ENCODE results near the gene CCL20.

CCL20 gene

DNA sequence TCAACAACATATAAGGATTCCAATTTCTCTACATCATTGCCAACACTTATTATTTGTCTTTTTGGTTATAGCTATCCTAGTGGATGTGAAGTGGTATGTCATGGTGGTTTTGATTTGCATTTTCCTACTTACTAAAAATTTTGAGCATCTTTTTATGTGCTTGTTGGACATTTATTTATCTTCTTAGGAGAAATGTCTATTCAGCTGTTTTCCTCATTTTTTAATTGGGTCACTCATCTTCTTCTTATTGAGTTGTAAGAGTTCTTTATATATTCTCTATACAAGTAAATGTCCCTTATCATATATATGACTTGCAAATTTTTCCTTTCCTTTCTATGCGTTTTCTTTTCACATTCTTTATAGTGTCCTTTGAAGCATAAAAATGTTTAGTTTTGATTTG, 4.7 kb upstream of the CCL20 start:
- H3K9me3 ChIP-seq (replicated peaks; ENCODE audit: low read length): no peaks in the 10 kb centered on the region

GRCh38 chr2:227812001-227812400, 1.6 kb upstream of the CCL20 start:
- H3K4me1 ChIP-seq (ENCODE audit: control insufficient read depth, insufficient read depth, low read length): peaks cover 22% of the 10 kb centered on the region
- no peak overlapping the region for H3K9ac ChIP-seq (ENCODE audit: low read depth, low read length)
- no peak overlapping the region for H3K4me2 ChIP-seq (ENCODE audit: low read length)
- peaks cover 27% of the 10 kb centered on the region for H3K36me3 ChIP-seq (ENCODE audit: insufficient read depth, low read length)
- H3K9me3 ChIP-seq (replicated peaks; ENCODE audit: low read length): no peaks in the 10 kb centered on the region
- H3K4me3 ChIP-seq (ENCODE audit: low read length): no peak overlapping the region
- no peaks in the 10 kb centered on the region for H3K27me3 ChIP-seq (ENCODE audit: control insufficient read depth, insufficient read depth, low read length)

More for the DNA sequence above, 4.7 kb upstream of the CCL20 start:
- Histone ChIP-seq H3K4me2 (ENCODE audit: low read length) (no peak overlapping the region), H3K4me1 (ENCODE audit: control insufficient read depth, insufficient read depth, low read length) (peaks cover 3% of the 10 kb centered on the region), H3K4me3 (ENCODE audit: low read length) (no peak overlapping the region), H3K36me3 (ENCODE audit: insufficient read depth, low read length) (peaks cover 20% of the 10 kb centered on the region), H3K27me3 (ENCODE audit: control insufficient read depth, insufficient read depth, low read length) (no peaks in the 10 kb centered on the region), H3K9ac (ENCODE audit: low read depth, low read length) (no peak overlapping the region)

GRCh38 chr2:227813229-227813561, 447 bp upstream of the CCL20 start:
- Histone ChIP-seq H3K4me1 (ENCODE audit: control insufficient read depth, insufficient read depth, low read length) (peaks cover 22% of the 10 kb centered on the region), H3K36me3 (ENCODE audit: insufficient read depth, low read length) (peaks cover 27% of the 10 kb centered on the region), H3K27me3 (ENCODE audit: control insufficient read depth, insufficient read depth, low read length) (no peaks in the 10 kb centered on the region), H3K4me2 (ENCODE audit: low read length) (no peak overlapping the region), H3K9me3 (replicated peaks; ENCODE audit: low read length) (no peaks in the 10 kb centered on the region), H3K9ac (ENCODE audit: low read depth, low read length) (no peak overlapping the region), H3K4me3 (ENCODE audit: low read length) (no peak overlapping the region)

DNA sequence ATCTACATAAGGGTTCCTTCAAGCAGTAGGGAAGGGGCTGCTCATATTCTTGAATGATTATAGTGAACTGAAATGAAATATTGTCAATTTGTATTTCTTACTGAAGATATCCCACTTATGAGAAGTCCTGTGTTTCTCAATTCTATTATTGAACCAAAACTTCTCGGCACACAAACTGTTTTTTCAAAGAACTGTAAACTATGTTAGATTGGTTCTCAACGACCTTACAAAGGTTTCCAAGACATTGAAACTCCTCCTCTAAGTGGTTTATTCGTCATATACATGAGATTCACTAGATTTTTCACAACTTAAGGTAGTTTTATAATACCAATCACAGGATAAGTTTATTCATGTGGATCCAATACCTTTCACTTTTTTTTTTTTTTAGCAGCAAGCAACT, 1.4 kb downstream of the CCL20 start:
- H3K27me3 ChIP-seq (ENCODE audit: control insufficient read depth, insufficient read depth, low read length): no peaks in the 10 kb centered on the region
- H3K4me3 ChIP-seq (ENCODE audit: low read length): peak overlapping the region; percentile 64
- H3K4me1 ChIP-seq (ENCODE audit: control insufficient read depth, insufficient read depth, low read length): peaks cover 36% of the 10 kb centered on the region

GRCh38 chr2:227816507-227817294, 3.1 kb downstream of the CCL20 start:
- Histone ChIP-seq H3K27me3 (ENCODE audit: control insufficient read depth, insufficient read depth, low read length) (no peaks in the 10 kb centered on the region), H3K4me1 (ENCODE audit: control insufficient read depth, insufficient read depth, low read length) (peaks cover 49% of the 10 kb centered on the region), H3K4me2 (ENCODE audit: low read length) (peak overlapping the region; percentile 81), H3K9me3 (replicated peaks; ENCODE audit: low read length) (no peaks in the 10 kb centered on the region), H3K36me3 (ENCODE audit: insufficient read depth, low read length) (peaks cover 23% of the 10 kb centered on the region), H3K9ac (ENCODE audit: low read depth, low read length) (peak overlapping the region; percentile 92), H3K4me3 (ENCODE audit: low read length) (peak overlapping the region; percentile 64)

More for the DNA sequence above, 1.4 kb downstream of the CCL20 start:
- H3K36me3 ChIP-seq (ENCODE audit: insufficient read depth, low read length): peaks cover 25% of the 10 kb centered on the region
- no peaks in the 10 kb centered on the region for H3K9me3 ChIP-seq (replicated peaks; ENCODE audit: low read length)
- peak overlapping the region; percentile 81 for H3K4me2 ChIP-seq (ENCODE audit: low read length)
- peak overlapping the region; percentile 92 for H3K9ac ChIP-seq (ENCODE audit: low read depth, low read length)

- Histone ChIP-seq H3K9ac (ENCODE audit: low read depth, low read length) (peak overlapping the region; percentile 92), H3K4me1 (ENCODE audit: control insufficient read depth, insufficient read depth, low read length) (peaks cover 49% of the 10 kb centered on the region), H3K36me3 (ENCODE audit: insufficient read depth, low read length) (peaks cover 18% of the 10 kb centered on the region), H3K4me3 (ENCODE audit: low read length) (peak overlapping the region; percentile 64), H3K4me2 (ENCODE audit: low read length) (peak overlapping the region; percentile 81), H3K27me3 (ENCODE audit: control insufficient read depth, insufficient read depth, low read length) (no peaks in the 10 kb centered on the region), H3K9me3 (replicated peaks; ENCODE audit: low read length) (no peaks in the 10 kb centered on the region)
Measured at GRCh38 chr2:227817336-227817735, 3.7 kb downstream of the CCL20 start.

GRCh38 chr2:227817850-227818674, 4.4 kb downstream of the CCL20 start:
- peak overlapping the region; percentile 81 for H3K4me2 ChIP-seq (ENCODE audit: low read length)
- H3K27me3 ChIP-seq (ENCODE audit: control insufficient read depth, insufficient read depth, low read length): no peaks in the 10 kb centered on the region
- peaks cover 53% of the 10 kb centered on the region for H3K4me1 ChIP-seq (ENCODE audit: control insufficient read depth, insufficient read depth, low read length)
- H3K9me3 ChIP-seq (replicated peaks; ENCODE audit: low read length): no peaks in the 10 kb centered on the region
- H3K4me3 ChIP-seq (ENCODE audit: low read length): peak overlapping the region; percentile 64
- H3K36me3 ChIP-seq (ENCODE audit: insufficient read depth, low read length): peaks cover 15% of the 10 kb centered on the region
- H3K9ac ChIP-seq (ENCODE audit: low read depth, low read length): peak overlapping the region; percentile 92

- peak overlapping the region; percentile 37 for H3K4me3 ChIP-seq (ENCODE audit: low read length)
Measured at GRCh38 chr2:227818675-227819397, 5.2 kb downstream of the CCL20 start.

GRCh38 chr2:227819398-227819697, 5.7 kb downstream of the CCL20 start:
- Histone ChIP-seq H3K4me1 (ENCODE audit: control insufficient read depth, insufficient read depth, low read length) (peaks cover 49% of the 10 kb centered on the region), H3K4me2 (ENCODE audit: low read length) (peak overlapping the region; percentile 50), H3K4me3 (ENCODE audit: low read length) (peak overlapping the region; percentile 37), H3K36me3 (ENCODE audit: insufficient read depth, low read length) (peaks cover 3% of the 10 kb centered on the region), H3K9me3 (replicated peaks; ENCODE audit: low read length) (no peaks in the 10 kb centered on the region), H3K9ac (ENCODE audit: low read depth, low read length) (peak overlapping the region; percentile 88), H3K27me3 (ENCODE audit: control insufficient read depth, insufficient read depth, low read length) (no peaks in the 10 kb centered on the region)

More at GRCh38 chr2:227818675-227819397, 5.2 kb downstream of the CCL20 start:
- Histone ChIP-seq H3K4me2 (ENCODE audit: low read length) (peak overlapping the region; percentile 50), H3K9me3 (replicated peaks; ENCODE audit: low read length) (no peaks in the 10 kb centered on the region), H3K36me3 (ENCODE audit: insufficient read depth, low read length) (peaks cover 8% of the 10 kb centered on the region), H3K9ac (ENCODE audit: low read depth, low read length) (peak overlapping the region; percentile 88), H3K27me3 (ENCODE audit: control insufficient read depth, insufficient read depth, low read length) (no peaks in the 10 kb centered on the region), H3K4me1 (ENCODE audit: control insufficient read depth, insufficient read depth, low read length) (peaks cover 50% of the 10 kb centered on the region)

DNA sequence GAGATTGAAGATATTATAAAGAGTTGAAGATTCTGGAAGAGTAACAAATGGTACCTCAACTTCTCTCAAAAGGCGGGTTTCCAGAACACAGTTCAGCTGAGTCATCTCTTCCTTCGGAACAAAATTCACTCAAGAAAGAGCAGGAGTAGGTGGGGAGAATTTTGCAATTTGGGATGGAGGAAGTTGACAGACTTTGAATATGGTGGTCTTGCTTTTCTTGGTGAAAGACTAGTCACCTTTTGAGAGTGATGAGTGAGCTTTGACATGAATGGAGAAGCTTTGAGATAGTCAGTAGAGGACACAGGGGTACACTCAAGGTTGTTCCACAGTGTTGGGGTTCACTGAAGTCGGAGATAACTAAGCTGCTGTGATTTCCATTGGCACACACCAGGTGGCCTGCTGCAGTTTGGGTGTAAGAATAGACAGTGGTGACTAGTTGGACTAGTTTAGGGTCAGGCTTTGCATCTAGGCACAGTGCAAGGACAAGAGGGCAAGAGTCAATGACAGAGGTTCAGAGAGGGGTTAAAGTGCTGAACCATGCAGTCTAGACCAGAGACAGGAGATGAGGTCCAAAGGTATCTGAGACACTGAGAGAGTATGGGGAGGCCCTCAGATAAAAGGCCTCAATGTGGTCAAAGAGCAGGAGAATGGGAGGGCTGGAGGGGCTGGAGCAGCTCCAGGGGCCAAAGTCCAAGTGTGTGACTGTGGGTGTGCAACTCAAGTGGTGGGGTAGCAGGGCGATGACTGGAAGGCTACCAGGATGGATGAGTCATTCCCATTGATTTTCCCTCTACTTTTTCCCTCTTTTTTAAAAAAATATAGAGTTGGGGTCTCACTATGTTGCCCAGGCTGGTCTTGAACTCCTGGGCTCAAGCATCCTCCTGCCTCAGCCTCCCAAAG, 7.7 kb downstream of the CCL20 start:
- Histone ChIP-seq H3K9me3 (replicated peaks; ENCODE audit: low read length) (no peaks in the 10 kb centered on the region), H3K27me3 (ENCODE audit: control insufficient read depth, insufficient read depth, low read length) (no peaks in the 10 kb centered on the region), H3K4me3 (ENCODE audit: low read length) (no peak overlapping the region), H3K36me3 (ENCODE audit: insufficient read depth, low read length) (no peaks in the 10 kb centered on the region), H3K4me1 (ENCODE audit: control insufficient read depth, insufficient read depth, low read length) (peaks cover 48% of the 10 kb centered on the region), H3K9ac (ENCODE audit: low read depth, low read length) (no peak overlapping the region), H3K4me2 (ENCODE audit: low read length) (no peak overlapping the region)

All from skeletal muscle satellite cell (primary cell).